Trophoblast cell (in vitro differentiated cells and primary cell): ENCODE measurements around the gene ANKAR.

ENCODE experiments used
- DNase-seq, 2 donors: peaks; one replicate each; pipeline ENCODE4 v3.0.0-alpha.2; 2016
- H2AFZ ChIP-seq: 2 replicates; pipeline ENCODE4 v1.6.1; 2013; ENCODE audit warnings: low read length, moderate library complexity, mild to moderate bottlenecking; ENCODE audit not compliant: insufficient read depth, poor library complexity
- H2AK5ac ChIP-seq: 2 replicates; pipeline ENCODE4 v1.6.1; 2013; ENCODE audit warnings: mild to moderate bottlenecking, low read length
- H2BK120ac ChIP-seq: 2 replicates; pipeline ENCODE4 v1.6.1; 2013; ENCODE audit warnings: low read length, mild to moderate bottlenecking, moderate library complexity; ENCODE audit not compliant: insufficient read depth, poor library complexity
- H2BK12ac ChIP-seq: 2 replicates; pipeline ENCODE4 v1.6.1; 2013; ENCODE audit warnings: mild to moderate bottlenecking, low read length, moderate library complexity
- H2BK5ac ChIP-seq: 2 replicates; pipeline ENCODE4 v1.6.1; 2013; ENCODE audit warnings: low read length, low read depth, moderate library complexity, mild to moderate bottlenecking; ENCODE audit not compliant: poor library complexity
- H3K14ac ChIP-seq: 2 replicates; pipeline ENCODE4 v1.6.1; 2013; ENCODE audit warnings: mild to moderate bottlenecking, low read length
- H3K18ac ChIP-seq: 2 replicates; pipeline ENCODE4 v1.6.1; 2013; ENCODE audit warnings: mild to moderate bottlenecking, low read length
- H3K23ac ChIP-seq: 2 replicates; pipeline ENCODE4 v1.6.1; 2013; ENCODE audit warnings: low read length
- H3K27ac ChIP-seq: 2 replicates; pipeline ENCODE4 v1.5.1; 2013; ENCODE audit warnings: low read depth, mild to moderate bottlenecking, inconsistent platforms, low read length, moderate library complexity
- H3K27me3 ChIP-seq: 2 replicates; pipeline ENCODE4 v1.6.1; 2013; ENCODE audit warnings: inconsistent platforms, mild to moderate bottlenecking, low read length, moderate library complexity; ENCODE audit not compliant: insufficient read depth
- H3K36me3 ChIP-seq, 2 experiments: 1 replicate in 1 of 2; 2 replicates in 1 of 2; pipeline ENCODE4 v1.6.1; 2013; ENCODE audit warnings: low read length in 2 of 2, mild to moderate bottlenecking in 2 of 2, moderate library complexity in 1 of 2; ENCODE audit not compliant: insufficient read depth in 2 of 2, control insufficient read depth in 1 of 2
- H3K4ac ChIP-seq: 2 replicates; pipeline ENCODE4 v1.6.1; 2013; ENCODE audit warnings: low read depth, mild to moderate bottlenecking, low read length, moderate library complexity
- H3K4me1 ChIP-seq, 2 experiments: 1 replicate in 1 of 2; 2 replicates in 1 of 2; pipeline ENCODE4 v1.6.1; 2013; ENCODE audit warnings: low read length in 2 of 2, mild to moderate bottlenecking in 2 of 2, moderate library complexity in 1 of 2; ENCODE audit not compliant: insufficient read depth in 2 of 2, control insufficient read depth in 1 of 2
- H3K4me2 ChIP-seq: 2 replicates; pipeline ENCODE4 v1.6.1; 2013; ENCODE audit warnings: inconsistent platforms, mild to moderate bottlenecking, low read length, moderate library complexity
- H3K4me3 ChIP-seq: 2 replicates; pipeline ENCODE4 v1.5.1; 2013; ENCODE audit warnings: mild to moderate bottlenecking, low read depth, low read length, inconsistent platforms
- H3K79me1 ChIP-seq: one replicate; pipeline ENCODE4 v1.6.1; 2013; ENCODE audit warnings: low read length
- H3K79me2 ChIP-seq: 2 replicates; pipeline ENCODE4 v1.6.1; 2013; ENCODE audit warnings: low read length, mild to moderate bottlenecking; ENCODE audit not compliant: control insufficient read depth, insufficient read depth, poor library complexity
- H3K9ac ChIP-seq: 2 replicates; pipeline ENCODE4 v1.6.1; 2013; ENCODE audit warnings: mild to moderate bottlenecking, low read length
- H3K9me3 ChIP-seq: 2 replicates; pipeline ENCODE4 v1.6.1; 2013; ENCODE audit warnings: low read depth, mild to moderate bottlenecking, control low read depth, inconsistent platforms, low read length; ENCODE audit not compliant: insufficient read depth
- H4K12ac ChIP-seq: 2 replicates; pipeline ENCODE4 v1.6.1; 2013; ENCODE audit warnings: low read depth, mild to moderate bottlenecking, low read length, moderate library complexity
- H4K8ac ChIP-seq: 2 replicates; pipeline ENCODE4 v1.6.1; 2013; ENCODE audit warnings: low read depth, mild to moderate bottlenecking, low read length, moderate library complexity
- H4K91ac ChIP-seq: one replicate; pipeline ENCODE4 v1.6.1; 2013; ENCODE audit warnings: low read depth, mild to moderate bottlenecking, low read length, moderate library complexity
- WGBS: extraction: QIAGEN DNeasy Blood & Tissue Kit; methylation state at CpG from one replicate; pipeline ENCODE4 v1.1.7; 2013; ENCODE audit warnings: missing lambda C conversion rate; ENCODE audit not compliant: insufficient read length, insufficient coverage; ENCODE audit errors: extremely low coverage; 5-methylcytosine and 5-hydroxymethylcytosine counted together

The ANKAR gene

DNA sequence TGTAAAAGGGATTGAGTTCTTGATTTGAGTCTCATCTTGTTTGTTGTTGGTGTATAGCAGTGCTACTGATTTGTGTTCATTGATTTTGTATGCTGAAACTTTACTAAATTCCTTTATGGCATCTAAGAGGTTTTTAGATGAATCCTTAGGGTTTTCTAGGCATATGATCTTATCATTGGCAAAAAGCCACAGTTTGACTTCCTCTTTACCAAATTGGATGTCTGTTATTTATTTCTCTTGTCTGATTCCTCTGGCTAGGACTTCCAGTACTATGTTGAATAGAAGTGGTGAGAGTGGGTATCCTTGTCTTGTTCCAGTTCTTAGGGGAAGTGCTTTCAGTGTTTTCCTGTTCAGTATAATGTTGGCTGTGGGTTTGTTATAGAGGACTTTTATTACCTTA is 4.8 kb downstream of the ANKAR start:
- Histone ChIP-seq H3K4me1 (peaks cover 0 to 2% of the 10 kb centered on the region in 2 experiments), H3K79me1 (peaks cover 5% of the 10 kb centered on the region), H3K79me2 (peaks cover 5% of the 10 kb centered on the region), H3K18ac (no peak overlapping the region), H3K4me3 (no peak overlapping the region), H2BK5ac (no peak overlapping the region), H3K9me3 (no peaks in the 10 kb centered on the region), H4K12ac (no peak overlapping the region), H2AK5ac (no peak overlapping the region), H2BK12ac (no peak overlapping the region), H2AFZ (no peak overlapping the region), H3K27me3 (no peaks in the 10 kb centered on the region), H3K4me2 (no peak overlapping the region), H4K91ac (no peak overlapping the region), H3K4ac (no peak overlapping the region), H3K36me3 (no peaks in the 10 kb centered on the region), H2BK120ac (no peak overlapping the region), H3K23ac (no peak overlapping the region), H3K14ac (no peak overlapping the region), H3K27ac (no peak overlapping the region), H3K9ac (no peak overlapping the region), H4K8ac (no peak overlapping the region)
- no peak for DNase-seq

DNA sequence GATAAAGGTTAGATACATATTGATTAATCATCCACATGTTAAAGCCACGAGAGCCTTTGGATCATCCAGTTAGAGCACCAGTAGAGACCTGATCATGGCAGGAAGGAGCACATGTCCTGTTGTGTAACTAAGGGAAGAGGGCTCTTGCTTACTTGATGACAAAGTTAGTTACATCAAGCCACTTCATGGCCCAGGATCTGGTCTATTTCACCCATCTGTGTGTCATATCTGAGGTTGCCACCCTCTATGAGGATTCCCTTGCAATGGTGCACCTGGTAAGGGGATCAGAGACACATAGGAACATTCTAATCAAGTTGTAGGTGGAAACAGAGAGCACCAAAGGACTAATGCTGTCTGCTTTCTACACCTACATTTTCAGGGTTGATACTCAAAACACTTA is 6.7 kb downstream of the ANKAR start:
- WGBS, result no CpG with 5 or more reads among the region's 1 CpG
- DNase-seq, result no peak
- H3K4me3 ChIP-seq, result no peak overlapping the region
- H3K23ac ChIP-seq, result no peak overlapping the region
- H2BK120ac ChIP-seq, result no peak overlapping the region
- no peaks in the 10 kb centered on the region for H3K27me3 ChIP-seq
- no peaks in the 10 kb centered on the region for H3K4me1 ChIP-seq
- H3K9ac ChIP-seq, result no peak overlapping the region
- H4K8ac ChIP-seq, result no peak overlapping the region
- no peak overlapping the region for H2BK5ac ChIP-seq
- H3K79me1 ChIP-seq, result no peaks in the 10 kb centered on the region
- no peak overlapping the region for H3K14ac ChIP-seq
- no peak overlapping the region for H4K12ac ChIP-seq
- no peak overlapping the region for H2AK5ac ChIP-seq
- H3K36me3 ChIP-seq, result no peaks in the 10 kb centered on the region
- H3K27ac ChIP-seq, result no peak overlapping the region
- no peaks in the 10 kb centered on the region for H3K9me3 ChIP-seq
- H3K4me2 ChIP-seq, result no peak overlapping the region
- no peak overlapping the region for H3K18ac ChIP-seq
- H2BK12ac ChIP-seq, result no peak overlapping the region
- H3K4ac ChIP-seq, result no peak overlapping the region
- no peaks in the 10 kb centered on the region for H3K79me2 ChIP-seq
- no peak overlapping the region for H4K91ac ChIP-seq
- H2AFZ ChIP-seq, result no peak overlapping the region

DNA sequence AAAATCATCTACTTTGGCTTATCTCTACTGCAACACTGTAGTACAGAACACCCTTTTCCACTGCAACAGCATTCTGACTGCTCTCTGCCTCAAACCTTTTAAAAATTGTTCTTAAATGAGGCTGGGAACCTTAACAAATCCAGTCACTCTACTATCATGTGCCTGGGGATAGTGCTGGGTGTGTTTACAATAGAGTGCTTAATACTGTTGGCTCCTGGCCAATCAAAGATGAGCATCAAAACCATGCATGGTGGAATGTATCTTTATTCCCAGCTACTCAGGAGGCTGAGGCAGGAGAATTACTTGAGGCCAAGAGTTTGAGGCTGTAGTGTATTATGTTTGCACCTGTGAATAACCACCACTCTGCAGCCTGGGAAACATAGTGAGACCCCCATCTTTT is 7.4 kb downstream of the ANKAR start:
- H2AFZ ChIP-seq, result no peak overlapping the region
- no peaks in the 10 kb centered on the region for H3K9me3 ChIP-seq
- no peak overlapping the region for H3K18ac ChIP-seq
- no peak overlapping the region for H4K91ac ChIP-seq
- H3K36me3 ChIP-seq, result no peaks in the 10 kb centered on the region
- H3K23ac ChIP-seq, result no peak overlapping the region
- H2AK5ac ChIP-seq, result no peak overlapping the region
- H2BK120ac ChIP-seq, result no peak overlapping the region
- H3K79me2 ChIP-seq, result no peaks in the 10 kb centered on the region
- no peak overlapping the region for H3K4ac ChIP-seq
- no peak overlapping the region for H2BK12ac ChIP-seq
- no peaks in the 10 kb centered on the region for H3K4me1 ChIP-seq
- H4K12ac ChIP-seq, result no peak overlapping the region
- H3K14ac ChIP-seq, result no peak overlapping the region
- DNase-seq, result no peak
- no peak overlapping the region for H3K4me2 ChIP-seq
- H4K8ac ChIP-seq, result no peak overlapping the region
- no peaks in the 10 kb centered on the region for H3K27me3 ChIP-seq
- H3K79me1 ChIP-seq, result no peaks in the 10 kb centered on the region
- H2BK5ac ChIP-seq, result no peak overlapping the region
- H3K9ac ChIP-seq, result no peak overlapping the region
- H3K27ac ChIP-seq, result no peak overlapping the region
- H3K4me3 ChIP-seq, result no peak overlapping the region

DNA sequence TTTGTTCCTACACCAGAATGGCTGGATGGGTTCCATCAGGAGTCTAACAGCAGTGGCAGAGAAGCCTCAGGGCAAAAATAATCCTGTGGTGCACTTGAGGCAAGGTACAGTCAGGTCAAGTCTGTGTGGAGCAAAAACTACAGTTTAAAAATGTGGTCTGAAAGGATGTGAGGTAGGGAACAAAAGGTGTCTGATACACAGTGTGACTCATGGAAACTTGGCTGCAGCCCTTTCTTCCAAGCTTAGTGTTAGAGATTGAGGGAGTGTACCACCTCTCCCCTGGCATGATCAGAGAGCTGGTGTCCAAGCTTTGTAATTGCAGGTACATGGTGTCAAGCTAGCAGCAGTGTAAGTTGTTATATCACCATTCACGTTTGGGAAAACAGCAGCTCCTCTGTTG is 8.9 kb downstream of the ANKAR start:
- Histone ChIP-seq H3K18ac (no peak overlapping the region), H2AFZ (no peak overlapping the region), H3K27me3 (no peaks in the 10 kb centered on the region), H3K9me3 (no peaks in the 10 kb centered on the region), H3K4me3 (no peak overlapping the region), H3K9ac (no peak overlapping the region), H2BK120ac (no peak overlapping the region), H3K4me2 (no peak overlapping the region), H3K27ac (no peak overlapping the region), H3K23ac (no peak overlapping the region), H2BK12ac (no peak overlapping the region), H3K79me2 (no peaks in the 10 kb centered on the region), H4K91ac (no peak overlapping the region), H3K79me1 (no peaks in the 10 kb centered on the region), H4K12ac (no peak overlapping the region), H3K4me1 (no peaks in the 10 kb centered on the region), H4K8ac (no peak overlapping the region), H2AK5ac (no peak overlapping the region), H3K4ac (no peak overlapping the region), H3K14ac (no peak overlapping the region), H3K36me3 (no peaks in the 10 kb centered on the region), H2BK5ac (no peak overlapping the region)
- DNase-seq, result no peak
- no CpG with 5 or more reads among the region's 1 CpG for WGBS

DNA sequence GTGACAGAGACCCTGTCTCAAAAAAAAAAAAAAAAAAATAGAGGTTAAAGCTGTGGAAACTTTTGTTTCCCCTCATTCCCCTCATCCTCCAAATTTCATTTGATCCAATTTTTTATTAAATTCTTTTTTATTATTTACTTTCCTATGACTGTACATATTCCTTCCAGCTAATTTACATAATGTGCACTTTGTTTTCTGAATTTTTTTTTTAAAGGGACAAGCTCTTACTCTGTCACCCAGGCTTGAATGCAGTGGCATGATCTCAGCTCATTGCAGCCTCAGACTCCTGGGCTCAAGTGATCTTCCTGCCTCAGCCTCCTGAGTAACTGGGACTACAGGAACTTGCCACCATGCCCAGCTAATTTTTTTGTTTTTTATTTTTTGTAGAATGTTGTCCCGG is 10.3 kb downstream of the ANKAR start:
- Histone ChIP-seq H3K23ac (no peak overlapping the region), H2BK12ac (no peak overlapping the region), H3K14ac (no peak overlapping the region), H3K4me1 (no peaks in the 10 kb centered on the region), H3K18ac (no peak overlapping the region), H3K9ac (no peak overlapping the region), H3K4me3 (no peak overlapping the region), H4K8ac (no peak overlapping the region), H3K9me3 (no peaks in the 10 kb centered on the region), H2AK5ac (no peak overlapping the region), H3K27me3 (no peaks in the 10 kb centered on the region), H2AFZ (no peak overlapping the region), H3K79me2 (no peaks in the 10 kb centered on the region), H3K27ac (no peak overlapping the region), H4K12ac (no peak overlapping the region), H3K4me2 (no peak overlapping the region), H2BK5ac (no peak overlapping the region), H4K91ac (no peak overlapping the region), H3K36me3 (no peaks in the 10 kb centered on the region), H3K4ac (no peak overlapping the region), H2BK120ac (no peak overlapping the region), H3K79me1 (no peaks in the 10 kb centered on the region)
- no peak for DNase-seq
- no CpG with 5 or more reads among the region's 1 CpG for WGBS
